Neural progenitor cell (in vitro differentiated cells): ENCODE measurements around the gene PRDM16. TPM values are rescaled to one million over a fixed set of nuclear protein-coding genes. Genes with fewer than 3 reads are reported as not detected.

Experiments
- DNase-seq: peaks from one replicate; pipeline ENCODE4 v3.0.0-alpha.2; 2016; ENCODE audit warnings: low spot score
- H2AFZ ChIP-seq: fragments of 200-600 bp; sonication (generic); replicated peaks from 2 replicates; pipeline ENCODE4 v1.6.1; 2016; ENCODE audit warnings: antibody characterized with exemption
- H3F3A ChIP-seq: fragments of 200-600 bp; sonication (generic); 2 replicates; pipeline ENCODE4 v1.6.1; 2016; ENCODE audit warnings: antibody characterized with exemption, low read depth
- H3K27ac ChIP-seq: fragments of 200-600 bp; sonication (generic); 2 replicates; pipeline ENCODE4 v1.5.1; 2016; ENCODE audit warnings: mild to moderate bottlenecking
- H3K27me3 ChIP-seq: fragments of 200-600 bp; sonication (generic); 2 replicates; pipeline ENCODE4 v1.6.1; 2016; ENCODE audit warnings: mild to moderate bottlenecking, moderate library complexity
- H3K36me3 ChIP-seq: fragments of 200-600 bp; sonication (generic); 2 replicates; pipeline ENCODE4 v1.5.1; 2016
- H3K4me1 ChIP-seq: fragments of 200-600 bp; sonication (generic); 2 replicates; pipeline ENCODE4 v1.6.1; 2016; ENCODE audit warnings: mixed run types
- H3K4me2 ChIP-seq: fragments of 200-600 bp; sonication (generic); 2 replicates; pipeline ENCODE4 v1.6.1; 2016
- H3K4me3 ChIP-seq: fragments of 200-600 bp; sonication (generic); 2 replicates; pipeline ENCODE4 v1.5.1; 2016
- H3K79me2 ChIP-seq: fragments of 200-600 bp; sonication (generic); 2 replicates; pipeline ENCODE4 v1.6.1; 2016; ENCODE audit warnings: low read depth
- H3K9ac ChIP-seq: fragments of 200-600 bp; sonication (generic); 2 replicates; pipeline ENCODE4 v1.6.1; 2016
- H3K9me3 ChIP-seq: fragments of 200-600 bp; sonication (generic); 2 replicates; pipeline ENCODE4 v1.5.1; 2016; ENCODE audit warnings: low read depth
- H4K20me1 ChIP-seq: fragments of 200-600 bp; sonication (generic); 2 replicates; pipeline ENCODE4 v1.6.1; 2016; ENCODE audit warnings: low read depth
- H3K27ac Mint-ChIP-seq: 3 replicates; pipeline ENCODE4 v1.8.0; 2021; ENCODE audit warnings: mixed read lengths
- H3K27me3 Mint-ChIP-seq: 2 replicates; pipeline ENCODE4 v1.8.0; 2022; ENCODE audit warnings: low read depth, mild to moderate bottlenecking, inconsistent platforms, moderate library complexity, mixed read lengths; ENCODE audit not compliant: insufficient read depth
- H3K36me3 Mint-ChIP-seq: 3 replicates; pipeline ENCODE4 v1.8.0; 2021; ENCODE audit warnings: mixed read lengths
- H3K4me1 Mint-ChIP-seq: 3 replicates; pipeline ENCODE4 v1.8.0; 2021; ENCODE audit warnings: mixed read lengths
- H3K4me3 Mint-ChIP-seq: 3 replicates; pipeline ENCODE4 v1.8.0; 2021; ENCODE audit warnings: mild to moderate bottlenecking, moderate library complexity, mixed read lengths
- H3K9me3 Mint-ChIP-seq: 3 replicates; pipeline ENCODE4 v1.8.0; 2020; ENCODE audit warnings: mixed read lengths
- EZH2 ChIP-seq: fragments of 200-600 bp; sonication (generic); IDR thresholded peaks from 2 replicates; pipeline ENCODE4 v1.6.1; 2017; ENCODE audit warnings: antibody characterized with exemption, mild to moderate bottlenecking, moderate library complexity
- EZH2phosphoT487 ChIP-seq: fragments of 200-600 bp; sonication (generic); IDR thresholded peaks from 2 replicates; pipeline ENCODE4 v1.6.1; 2017; ENCODE audit warnings: antibody characterized with exemption
- total RNA-seq: library from RNA; depleted of rRNA; stranded (reverse); fragments of >200 nt; gene quantifications from 2 replicates; pipeline ENCODE4 v1.2.3, GENCODE V29; 2015; ENCODE audit warnings: low replicate concordance
- TF ChIP-seq, protein P1 (sequence below): fragments of 200-600 bp; sonication (generic); IDR thresholded peaks from 2 replicates; pipeline ENCODE4 v1.5.1; 2017; ENCODE audit warnings: antibody characterized with exemption, mild to moderate bottlenecking

The PRDM16 gene
- total RNA-seq, 1 donor from 2014 or later = 1.9 TPM

DNA sequence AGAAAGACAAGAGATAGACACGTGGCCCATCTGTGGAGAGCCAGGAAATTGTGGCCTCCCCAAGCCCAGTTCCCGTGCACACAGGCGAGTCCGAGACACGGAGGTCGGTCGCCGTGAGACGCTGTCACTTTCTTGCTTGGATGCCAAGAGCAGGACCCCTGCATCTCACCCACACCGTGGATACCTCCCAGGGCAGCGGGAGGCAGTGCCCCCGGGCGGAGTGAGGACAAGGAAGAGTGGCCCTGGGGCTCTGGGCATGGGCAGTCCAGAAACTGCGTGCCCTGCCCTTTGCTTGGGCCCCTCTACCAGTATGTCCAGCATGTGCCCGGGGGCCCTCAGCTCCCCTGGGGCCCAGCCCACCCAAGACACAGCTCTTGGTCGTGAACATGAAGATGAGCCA is 360.8 kb downstream of the PRDM16 start:
- H3K9ac ChIP-seq = no peak overlapping the region
- no peak overlapping the region for H3K4me2 ChIP-seq
- no peaks in the 10 kb centered on the region for H3K27me3 ChIP-seq
- TF ChIP-seq EZH2phosphoT487 (no peak), EZH2 (no peak)
- TF ChIP-seq, protein P1, sequence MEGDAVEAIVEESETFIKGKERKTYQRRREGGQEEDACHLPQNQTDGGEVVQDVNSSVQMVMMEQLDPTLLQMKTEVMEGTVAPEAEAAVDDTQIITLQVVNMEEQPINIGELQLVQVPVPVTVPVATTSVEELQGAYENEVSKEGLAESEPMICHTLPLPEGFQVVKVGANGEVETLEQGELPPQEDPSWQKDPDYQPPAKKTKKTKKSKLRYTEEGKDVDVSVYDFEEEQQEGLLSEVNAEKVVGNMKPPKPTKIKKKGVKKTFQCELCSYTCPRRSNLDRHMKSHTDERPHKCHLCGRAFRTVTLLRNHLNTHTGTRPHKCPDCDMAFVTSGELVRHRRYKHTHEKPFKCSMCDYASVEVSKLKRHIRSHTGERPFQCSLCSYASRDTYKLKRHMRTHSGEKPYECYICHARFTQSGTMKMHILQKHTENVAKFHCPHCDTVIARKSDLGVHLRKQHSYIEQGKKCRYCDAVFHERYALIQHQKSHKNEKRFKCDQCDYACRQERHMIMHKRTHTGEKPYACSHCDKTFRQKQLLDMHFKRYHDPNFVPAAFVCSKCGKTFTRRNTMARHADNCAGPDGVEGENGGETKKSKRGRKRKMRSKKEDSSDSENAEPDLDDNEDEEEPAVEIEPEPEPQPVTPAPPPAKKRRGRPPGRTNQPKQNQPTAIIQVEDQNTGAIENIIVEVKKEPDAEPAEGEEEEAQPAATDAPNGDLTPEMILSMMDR = no peak
- H3K27ac Mint-ChIP-seq = no peak overlapping the region
- H3K4me3 Mint-ChIP-seq = no peak overlapping the region
- peaks cover 6% of the 10 kb centered on the region for H3K27me3 Mint-ChIP-seq
- no peak overlapping the region for H3K4me3 ChIP-seq
- peaks cover 9% of the 10 kb centered on the region for H3K4me1 ChIP-seq
- no peaks in the 10 kb centered on the region for H3K79me2 ChIP-seq
- no peaks in the 10 kb centered on the region for H3K36me3 ChIP-seq
- H3F3A ChIP-seq = no peaks in the 10 kb centered on the region
- no peak for DNase-seq
- peaks cover 3% of the 10 kb centered on the region for H3K36me3 Mint-ChIP-seq
- no peaks in the 10 kb centered on the region for H4K20me1 ChIP-seq
- H2AFZ ChIP-seq = no peak overlapping the region
- H3K9me3 Mint-ChIP-seq = no peaks in the 10 kb centered on the region
- H3K27ac ChIP-seq = no peak overlapping the region
- H3K9me3 ChIP-seq = no peaks in the 10 kb centered on the region
- peaks cover 13% of the 10 kb centered on the region for H3K4me1 Mint-ChIP-seq

DNA sequence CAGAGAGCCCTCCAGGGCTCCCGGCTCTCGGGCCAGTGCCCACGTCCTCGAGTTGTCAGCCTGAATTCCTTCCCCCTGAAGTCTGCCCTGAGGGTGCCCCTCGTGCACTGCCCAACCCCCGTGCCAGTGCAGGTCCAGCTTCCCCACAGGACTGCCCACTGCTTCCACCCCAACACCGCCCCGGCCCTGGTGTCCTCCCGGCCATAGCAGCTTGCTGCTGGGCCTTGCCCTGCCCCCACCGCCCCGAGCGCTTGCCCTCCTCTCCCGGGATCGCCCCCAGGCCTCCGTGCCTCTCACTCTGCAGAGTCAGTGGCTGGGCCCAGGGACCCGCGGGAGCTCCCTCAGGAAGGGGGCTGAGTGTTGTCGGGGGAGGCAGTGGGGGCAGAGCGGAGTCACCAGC is 361.4 kb downstream of the PRDM16 start:
- H3K27me3 Mint-ChIP-seq = peaks cover 6% of the 10 kb centered on the region
- Histone ChIP-seq H3K4me1 (peaks cover 9% of the 10 kb centered on the region), H3K27me3 (no peaks in the 10 kb centered on the region), H3K9me3 (no peaks in the 10 kb centered on the region), H3K9ac (no peak overlapping the region), H3F3A (no peaks in the 10 kb centered on the region), H3K27ac (no peak overlapping the region), H4K20me1 (no peaks in the 10 kb centered on the region), H3K4me3 (no peak overlapping the region), H2AFZ (no peak overlapping the region), H3K36me3 (no peaks in the 10 kb centered on the region), H3K79me2 (no peaks in the 10 kb centered on the region), H3K4me2 (no peak overlapping the region)
- no peak overlapping the region for H3K27ac Mint-ChIP-seq
- H3K36me3 Mint-ChIP-seq = peaks cover 3% of the 10 kb centered on the region
- no peak overlapping the region for H3K4me3 Mint-ChIP-seq
- H3K4me1 Mint-ChIP-seq = peaks cover 13% of the 10 kb centered on the region
- H3K9me3 Mint-ChIP-seq = no peaks in the 10 kb centered on the region
- DNase-seq = no peak
- TF ChIP-seq, protein P1 = no peak
- TF ChIP-seq EZH2phosphoT487 (no peak), EZH2 (no peak)

DNA sequence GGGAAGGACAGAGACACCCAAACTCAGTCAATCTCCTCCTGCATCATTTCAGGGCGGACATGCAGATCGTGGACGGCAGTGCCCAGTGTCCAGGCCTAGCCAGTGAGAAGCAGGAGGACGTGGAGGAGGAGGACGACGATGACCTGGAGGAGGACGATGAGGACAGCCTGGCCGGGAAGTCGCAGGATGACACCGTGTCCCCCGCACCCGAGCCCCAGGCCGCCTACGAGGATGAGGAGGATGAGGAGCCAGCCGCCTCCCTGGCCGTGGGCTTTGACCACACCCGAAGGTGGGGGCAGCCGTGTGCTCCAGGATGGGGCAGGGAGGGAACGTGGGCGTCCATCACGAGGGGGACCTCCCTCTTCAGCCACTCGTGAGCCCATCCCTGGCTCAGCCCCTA is 361.8 kb downstream of the PRDM16 start:
- no peak overlapping the region for H3K9ac ChIP-seq
- H2AFZ ChIP-seq = no peak overlapping the region
- no peaks in the 10 kb centered on the region for H3K9me3 ChIP-seq
- no peaks in the 10 kb centered on the region for H3K27me3 ChIP-seq
- H3K4me3 Mint-ChIP-seq = no peak overlapping the region
- H3K36me3 ChIP-seq = no peaks in the 10 kb centered on the region
- no peak overlapping the region for H3K27ac Mint-ChIP-seq
- no peaks in the 10 kb centered on the region for H4K20me1 ChIP-seq
- H3K9me3 Mint-ChIP-seq = no peaks in the 10 kb centered on the region
- H3K4me1 Mint-ChIP-seq = peaks cover 13% of the 10 kb centered on the region
- TF ChIP-seq, protein P1 = no peak
- TF ChIP-seq EZH2phosphoT487 (no peak), EZH2 (no peak)
- no peak for DNase-seq
- peaks cover 3% of the 10 kb centered on the region for H3K36me3 Mint-ChIP-seq
- no peak overlapping the region for H3K27ac ChIP-seq
- H3K27me3 Mint-ChIP-seq = peaks cover 6% of the 10 kb centered on the region
- H3K79me2 ChIP-seq = no peaks in the 10 kb centered on the region
- H3K4me3 ChIP-seq = no peak overlapping the region
- H3K4me2 ChIP-seq = no peak overlapping the region
- peaks cover 9% of the 10 kb centered on the region for H3K4me1 ChIP-seq
- no peaks in the 10 kb centered on the region for H3F3A ChIP-seq
